HCT116 (cell line): Measurements from ENCODE around the gene VSNL1. TPM values are rescaled to one million over a fixed set of nuclear protein-coding genes. Genes with fewer than 3 reads are reported as not detected.

Experiments used
- ATAC-seq: fragments of 200-7000 bp; cut with Tn5 transposase; 2 replicates; pipeline ENCODE4 v1.9.1; 2020; ENCODE audit warnings: mild to moderate bottlenecking, moderate library complexity
- BruUV-seq: library from RNA; stranded (reverse); fragments of 400-500 nt; replicated peaks from 2 replicates; lab custom pipeline; 2021; lab: Mats Ljungman, UMichigan
- CTCF ChIA-PET: fragments of 300-600 bp; sonication (Branson Sonifier 250); formaldehyde crosslinking; loops from one replicate; lab custom pipeline; 2021; ENCODE audit warnings: antibody characterized with exemption; lab: Charles Lee
- POLR2A ChIA-PET: fragments of 300-600, 350-600 bp; sonication (Branson Sonifier 250); formaldehyde crosslinking; loops from one replicate; lab custom pipeline; 2021; ENCODE audit warnings: antibody characterized with exemption; lab: Charles Lee
- RAD21 ChIA-PET, 2 experiments: fragments of 300-600 bp; sonication (Branson Sonifier 250); formaldehyde crosslinking; loops; one replicate each; lab custom pipeline; 2023; ENCODE audit warnings: low total read pairs in 2 of 2; ENCODE audit not compliant: uncharacterized antibody in 2 of 2, unreplicated experiment in 2 of 2, low non-redundant PET in 1 of 2; lab: Charles Lee
- DNase-seq: peaks from one replicate; pipeline ENCODE4 v3.0.0-alpha.2; 2010; ENCODE audit warnings: low read depth, low spot score
- H2AFZ ChIP-seq: fragments of 200-600 bp; shearing (Covaris generic), sonication (generic); 2 replicates; pipeline ENCODE4 v1.6.1; 2017; ENCODE audit warnings: low read depth, mixed run types, mixed read lengths, antibody characterized with exemption, low read length; ENCODE audit not compliant: poor library complexity, severe bottlenecking
- H3K27ac ChIP-seq: 2 replicates; pipeline ENCODE4 v1.5.1; 2012; ENCODE audit warnings: low read depth, low read length
- H3K27me3 ChIP-seq: fragments of 200-600 bp; sonication (generic); 2 replicates; pipeline ENCODE4 v1.6.1; 2016; ENCODE audit warnings: mixed run types, low read length, mixed read lengths; ENCODE audit not compliant: insufficient read depth
- H3K36me3 ChIP-seq, 2 experiments: fragments of 200-500 bp in 1 of 2; fragments of 200-600 bp in 1 of 2; sonication (Bioruptor generic) in 1 of 2; sonication (generic) in 1 of 2; 2 replicates each; pipeline versions ENCODE4 v1.5.1 to v1.6.1; 2014 to 2016; ENCODE audit warnings: low read length in 2 of 2, inconsistent platforms in 1 of 2, mixed read lengths in 1 of 2, mixed run types in 1 of 2; ENCODE audit not compliant: insufficient read depth in 2 of 2, control insufficient read depth in 1 of 2
- H3K4me1 ChIP-seq, 2 experiments: fragments of 200-600 bp in 1 of 2; sonication (generic) in 1 of 2; 2 replicates each; pipeline versions ENCODE4 v1.5.1 to v1.6.1; 2012 to 2017; ENCODE audit warnings: low read length in 2 of 2, inconsistent platforms in 1 of 2, mild to moderate bottlenecking in 1 of 2, mixed read lengths in 1 of 2, mixed run types in 1 of 2, moderate library complexity in 1 of 2; ENCODE audit not compliant: insufficient read depth in 2 of 2, control insufficient read depth in 1 of 2
- H3K4me2 ChIP-seq: fragments of 200-600 bp; sonication (generic); 2 replicates; pipeline ENCODE4 v1.6.1; 2017; ENCODE audit warnings: mixed run types, low read length, mixed read lengths
- H3K4me3 ChIP-seq, 2 experiments: fragments of 200-600 bp in 1 of 2; sonication (generic) in 1 of 2; replicated peaks in 1 of 2; 2 replicates each; pipeline ENCODE4 v1.5.1; 2011 to 2016; ENCODE audit warnings: low read length in 2 of 2, control low read depth in 1 of 2, low read depth in 1 of 2, mild to moderate bottlenecking in 1 of 2, mixed read lengths in 1 of 2, mixed run types in 1 of 2
- H3K79me2 ChIP-seq: fragments of 200-600 bp; sonication (generic); 2 replicates; pipeline ENCODE4 v1.6.1; 2017; ENCODE audit warnings: mild to moderate bottlenecking, mixed run types, low read length, moderate library complexity, mixed read lengths; ENCODE audit not compliant: insufficient read depth
- H3K9ac ChIP-seq: fragments of 200-600 bp; sonication (generic); 2 replicates; pipeline ENCODE4 v1.6.1; 2016; ENCODE audit warnings: low read length, mixed read lengths
- H3K9me2 ChIP-seq: fragments of 200-600 bp; sonication (generic), shearing (Covaris generic); 2 replicates; pipeline ENCODE4 v1.6.1; 2017; ENCODE audit warnings: mixed run types, mild to moderate bottlenecking, moderate library complexity; ENCODE audit not compliant: insufficient read depth
- H3K9me3 ChIP-seq, 2 experiments: fragments of 200-500 bp in 1 of 2; fragments of 200-600 bp in 1 of 2; sonication (Bioruptor generic) in 1 of 2; sonication (generic) in 1 of 2; 2 replicates each; pipeline ENCODE4 v1.6.1; 2014 to 2017; ENCODE audit warnings: low read length in 2 of 2, mixed read lengths in 2 of 2, inconsistent platforms in 1 of 2, low read depth in 1 of 2, mild to moderate bottlenecking in 1 of 2, mixed run types in 1 of 2, moderate library complexity in 1 of 2; ENCODE audit not compliant: control insufficient read depth in 1 of 2, insufficient read depth in 1 of 2
- H4K20me1 ChIP-seq: fragments of 200-600 bp; sonication (generic), shearing (Covaris generic); 2 replicates; pipeline ENCODE4 v1.6.1; 2017; ENCODE audit warnings: mixed run types, mild to moderate bottlenecking, moderate library complexity; ENCODE audit not compliant: insufficient read depth
- CEBPB ChIP-seq: IDR thresholded peaks from 2 replicates; pipeline ENCODE4 v1.6.1; 2012; ENCODE audit warnings: low read depth
- EZH2 ChIP-seq: fragments of 200-600 bp; sonication (generic); IDR thresholded peaks from 2 replicates; pipeline ENCODE4 v1.6.1; 2017; ENCODE audit warnings: antibody characterized with exemption, mixed run types
- POLR2A ChIP-seq: IDR thresholded peaks from 2 replicates; pipeline ENCODE4 v1.7.0; 2011; ENCODE audit warnings: borderline replicate concordance; ENCODE audit not compliant: insufficient read depth, insufficient read length; ENCODE audit errors: extremely low read depth
- RAD21 ChIP-seq: IDR thresholded peaks from 2 replicates; pipeline ENCODE4 v1.6.1; 2012; ENCODE audit warnings: low read depth, mild to moderate bottlenecking
- SRF ChIP-seq: IDR thresholded peaks from 2 replicates; pipeline ENCODE4 v1.6.1; 2012; ENCODE audit warnings: low read depth
- TCF7L2 ChIP-seq: IDR thresholded peaks from 2 replicates; pipeline ENCODE4 v1.7.0; 2011; ENCODE audit warnings: borderline replicate concordance, inconsistent platforms; ENCODE audit not compliant: insufficient read depth, insufficient read length; ENCODE audit errors: extremely low read depth
- ZNF274 ChIP-seq: fragments of 200-500 bp; sonication (Bioruptor generic); IDR thresholded peaks from 2 replicates; pipeline ENCODE4 v1.6.1; 2014; ENCODE audit warnings: mild to moderate bottlenecking, low read depth, low read length, inconsistent platforms
- intact Hi-C: fragments of 100-400 bp; cut with micrococcal nuclease; formaldehyde crosslinking; loops from 2 replicates; pipeline ENCODE4 v1.10.0; 2022
- total RNA-seq: library from RNA; stranded (reverse); gene quantifications from one replicate; pipeline ENCODE4 v1.2.1, GENCODE V29; 2021; ENCODE audit not compliant: unreplicated experiment
- TF ChIP-seq, protein P1 (sequence below), 3 experiments: fragments of 200-600 bp in 1 of 3; sonication (generic) in 1 of 3; IDR thresholded peaks in 2 of 3; conservative IDR thresholded peaks in 1 of 3; 2 replicates each; pipeline ENCODE4 v1.5.1; 2012 to 2017; ENCODE audit warnings: low read depth in 2 of 3, low read length in 2 of 3, antibody characterized with exemption in 1 of 3, borderline replicate concordance in 1 of 3, control low read depth in 1 of 3, mild to moderate bottlenecking in 1 of 3, mixed read lengths in 1 of 3, mixed run types in 1 of 3, moderate library complexity in 1 of 3; ENCODE audit not compliant: insufficient read depth in 1 of 3
- TF ChIP-seq, protein P2 (sequence below): IDR thresholded peaks from 2 replicates; pipeline ENCODE4 v1.6.1; 2012

The VSNL1 gene
- total RNA-seq, 1 experiment from 2014 or later: 4.6 TPM

DNA sequence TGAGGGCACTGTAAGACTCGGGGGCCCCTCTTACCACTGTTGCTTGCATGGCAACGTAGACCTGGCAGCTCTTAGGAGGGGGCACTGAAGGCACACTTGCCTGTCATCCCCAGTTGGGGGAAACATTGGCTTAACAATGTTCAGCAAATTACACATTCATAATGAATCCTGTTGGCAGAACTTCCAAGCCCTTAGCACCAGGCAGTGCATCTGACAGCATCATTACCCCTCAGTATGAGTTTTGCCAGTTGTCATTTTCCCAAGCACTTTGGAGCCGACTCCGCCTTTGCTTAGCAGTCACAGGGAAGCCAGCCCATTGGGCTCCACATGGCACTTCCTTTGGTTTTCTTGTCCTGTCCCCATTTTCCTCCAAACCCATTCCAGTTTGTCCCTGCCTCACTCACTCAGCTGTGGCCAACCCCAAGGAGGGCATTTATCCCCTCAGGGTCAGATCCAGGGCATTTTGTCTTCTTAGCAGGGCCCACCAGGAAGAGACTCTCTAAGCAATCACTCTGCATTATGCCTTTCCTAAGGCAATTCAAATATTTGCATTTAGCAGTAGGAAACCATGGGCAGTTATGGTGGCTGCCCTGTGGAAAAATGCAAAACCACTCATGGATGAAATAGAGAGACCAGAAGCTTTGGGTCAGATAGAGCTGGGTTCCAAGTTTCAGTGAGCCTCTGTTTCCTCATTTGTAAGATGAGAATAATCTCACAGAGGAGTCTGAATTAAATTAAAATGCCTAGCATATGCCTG, 73.9 kb downstream of the VSNL1 start:
- BruUV-seq: no TSS peak
- Histone ChIP-seq H3K9me3 (no peaks in the 10 kb centered on the region), H3K9me2 (no peaks in the 10 kb centered on the region), H3K27me3 (no peaks in the 10 kb centered on the region), H3K79me2 (no peaks in the 10 kb centered on the region), H3K4me2 (no peak overlapping the region), H3K4me3 (no peak overlapping the region), H4K20me1 (no peaks in the 10 kb centered on the region), H2AFZ (no peak overlapping the region), H3K27ac (no peak overlapping the region), H3K4me1 (peaks cover 0 to 35% of the 10 kb centered on the region in 2 experiments; a peak in 2 of 4 replicates), H3K36me3 (no peaks in the 10 kb centered on the region), H3K9ac (no peak overlapping the region)
- ChIA-PET CTCF (no interaction called here), POLR2A (no interaction called here), RAD21 (no interaction called here)
- DNase-seq (no peak), ATAC-seq (no peak)
- intact Hi-C loops: no loop called here
- TF ChIP-seq TCF7L2: no peak
- TF ChIP-seq, protein P1, sequence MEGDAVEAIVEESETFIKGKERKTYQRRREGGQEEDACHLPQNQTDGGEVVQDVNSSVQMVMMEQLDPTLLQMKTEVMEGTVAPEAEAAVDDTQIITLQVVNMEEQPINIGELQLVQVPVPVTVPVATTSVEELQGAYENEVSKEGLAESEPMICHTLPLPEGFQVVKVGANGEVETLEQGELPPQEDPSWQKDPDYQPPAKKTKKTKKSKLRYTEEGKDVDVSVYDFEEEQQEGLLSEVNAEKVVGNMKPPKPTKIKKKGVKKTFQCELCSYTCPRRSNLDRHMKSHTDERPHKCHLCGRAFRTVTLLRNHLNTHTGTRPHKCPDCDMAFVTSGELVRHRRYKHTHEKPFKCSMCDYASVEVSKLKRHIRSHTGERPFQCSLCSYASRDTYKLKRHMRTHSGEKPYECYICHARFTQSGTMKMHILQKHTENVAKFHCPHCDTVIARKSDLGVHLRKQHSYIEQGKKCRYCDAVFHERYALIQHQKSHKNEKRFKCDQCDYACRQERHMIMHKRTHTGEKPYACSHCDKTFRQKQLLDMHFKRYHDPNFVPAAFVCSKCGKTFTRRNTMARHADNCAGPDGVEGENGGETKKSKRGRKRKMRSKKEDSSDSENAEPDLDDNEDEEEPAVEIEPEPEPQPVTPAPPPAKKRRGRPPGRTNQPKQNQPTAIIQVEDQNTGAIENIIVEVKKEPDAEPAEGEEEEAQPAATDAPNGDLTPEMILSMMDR (IDR thresholded peaks at IDR 0.05 in 2 of 3, conservative IDR thresholded peaks at IDR 0.05 in 1 of 3; ENCODE audit: borderline replicate concordance in 1 of 3, insufficient read depth in 1 of 3, low read depth in 2 of 3, low read length in 2 of 3): no peak
- TF ChIP-seq EZH2: no peak
- TF ChIP-seq POLR2A: no peak
- TF ChIP-seq, protein P2, sequence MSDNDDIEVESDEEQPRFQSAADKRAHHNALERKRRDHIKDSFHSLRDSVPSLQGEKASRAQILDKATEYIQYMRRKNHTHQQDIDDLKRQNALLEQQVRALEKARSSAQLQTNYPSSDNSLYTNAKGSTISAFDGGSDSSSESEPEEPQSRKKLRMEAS: no peak
- TF ChIP-seq ZNF274: no peak
- no peak for TF ChIP-seq CEBPB
- no peak for TF ChIP-seq SRF
- TF ChIP-seq RAD21: no peak
